ENCODE measurements around the gene LRRC32.

- no peak for TF ChIP-seq POLR2A (IDR thresholded peaks at IDR 0.05; ENCODE audit: low read depth)
- no peak for TF ChIP-seq EP300 (IDR thresholded peaks at IDR 0.05)
- no peak for TF ChIP-seq CTCF (IDR thresholded peaks at IDR 0.05)
- no peak for TF ChIP-seq POLR2AphosphoS5 (IDR thresholded peaks at IDR 0.05)
Measured at GRCh38 chr11:76649851-76650372, 20.6 kb downstream of the LRRC32 start.
